ENCODE results near the gene NCKAP5L.

DNA sequence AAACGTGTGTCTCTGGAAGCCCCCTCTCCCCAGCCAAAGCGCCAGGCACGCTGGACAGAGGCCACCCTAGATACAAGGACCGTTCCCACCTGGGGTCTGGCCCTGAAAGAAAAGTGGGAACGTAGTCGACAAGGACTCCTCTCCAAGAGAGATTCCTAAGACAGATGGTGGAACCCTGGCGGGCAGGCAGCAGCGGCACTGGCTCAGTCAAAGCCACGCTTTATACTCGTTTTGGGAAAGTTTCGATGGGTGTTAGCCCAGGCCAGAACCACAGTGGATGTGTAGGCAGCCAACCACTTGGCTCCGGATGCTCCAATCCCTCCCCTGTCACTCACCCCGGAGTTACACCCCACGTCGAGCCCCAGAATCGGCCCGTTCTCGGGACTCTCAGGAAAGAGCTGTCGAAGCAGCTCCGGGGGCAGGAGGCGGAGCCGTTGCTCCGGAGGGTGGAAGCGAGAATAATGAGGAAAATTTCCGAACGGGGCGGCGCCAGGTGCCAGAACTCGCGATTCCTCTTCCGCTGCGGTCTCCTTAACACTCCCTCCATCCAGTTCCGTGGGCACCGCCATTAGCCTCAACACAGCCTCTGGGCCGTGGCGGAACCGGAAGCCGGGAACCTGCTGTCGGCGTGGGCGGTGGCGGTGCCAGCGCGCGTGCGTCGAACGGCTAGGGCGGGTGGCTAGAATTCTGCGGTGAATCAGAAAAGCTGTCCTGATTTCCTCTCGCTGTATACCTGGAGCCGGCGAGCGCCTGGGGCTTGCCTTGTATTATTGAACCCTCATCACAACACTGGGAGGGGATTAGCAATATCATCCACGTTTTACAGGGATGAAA, 14.5 kb upstream of the NCKAP5L start, which contains the start of gene BCDIN3D:
- TF ChIP-seq CTCF (conservative IDR thresholded peaks at IDR 0.05; ENCODE audit: low read length) = no peak
- TF ChIP-seq EZH2phosphoT487 (IDR thresholded peaks at IDR 0.05; ENCODE audit: borderline replicate concordance) = no peak
